ENCODE measurements around the gene CFAP210. TPM values are rescaled to one million over a fixed set of nuclear protein-coding genes. Genes with fewer than 3 reads are reported as not detected.

CFAP210 gene
- total RNA-seq, 4 donors from 2014 or later, result not detected

DNA sequence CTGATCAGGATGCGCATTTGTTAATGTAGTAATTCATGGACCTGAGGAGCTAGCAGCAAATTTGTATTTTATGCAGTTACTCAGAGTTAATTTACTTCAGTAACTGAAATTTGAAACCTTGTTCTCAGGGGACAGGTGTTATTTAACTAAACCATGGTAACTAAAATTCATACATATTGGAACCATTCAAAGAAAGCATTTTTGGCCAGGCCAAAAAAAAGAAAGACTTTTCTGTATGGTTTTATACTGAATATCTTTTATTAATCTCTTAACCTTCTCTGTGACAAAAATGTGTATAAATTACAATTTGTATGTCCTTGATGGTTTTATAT, 35.0 kb upstream of the CFAP210 start:
- 95 to 100% methylated on average over 1 of the region's 1 CpG for WGBS, 2 donors
- H3K4me1 ChIP-seq, result peaks cover 0 to 7% (median 0%) of the 10 kb centered on the region in 3 donors
- no peaks in the 10 kb centered on the region for H3K36me3 ChIP-seq
- no peak overlapping the region for H3K27ac ChIP-seq
- H3K27me3 ChIP-seq, result peaks cover 0 to 5% (median 0%) of the 10 kb centered on the region in 4 donors
- H3K4me3 ChIP-seq, result no peak overlapping the region
- intact Hi-C loops (cut with DNase I), result no loop called here
- H3K9me3 ChIP-seq, result no peaks in the 10 kb centered on the region
- DNase-seq, result no peak
- TF ChIP-seq, protein P1, sequence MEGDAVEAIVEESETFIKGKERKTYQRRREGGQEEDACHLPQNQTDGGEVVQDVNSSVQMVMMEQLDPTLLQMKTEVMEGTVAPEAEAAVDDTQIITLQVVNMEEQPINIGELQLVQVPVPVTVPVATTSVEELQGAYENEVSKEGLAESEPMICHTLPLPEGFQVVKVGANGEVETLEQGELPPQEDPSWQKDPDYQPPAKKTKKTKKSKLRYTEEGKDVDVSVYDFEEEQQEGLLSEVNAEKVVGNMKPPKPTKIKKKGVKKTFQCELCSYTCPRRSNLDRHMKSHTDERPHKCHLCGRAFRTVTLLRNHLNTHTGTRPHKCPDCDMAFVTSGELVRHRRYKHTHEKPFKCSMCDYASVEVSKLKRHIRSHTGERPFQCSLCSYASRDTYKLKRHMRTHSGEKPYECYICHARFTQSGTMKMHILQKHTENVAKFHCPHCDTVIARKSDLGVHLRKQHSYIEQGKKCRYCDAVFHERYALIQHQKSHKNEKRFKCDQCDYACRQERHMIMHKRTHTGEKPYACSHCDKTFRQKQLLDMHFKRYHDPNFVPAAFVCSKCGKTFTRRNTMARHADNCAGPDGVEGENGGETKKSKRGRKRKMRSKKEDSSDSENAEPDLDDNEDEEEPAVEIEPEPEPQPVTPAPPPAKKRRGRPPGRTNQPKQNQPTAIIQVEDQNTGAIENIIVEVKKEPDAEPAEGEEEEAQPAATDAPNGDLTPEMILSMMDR (IDR thresholded peaks at IDR 0.05), result no peak
- no peak for TF ChIP-seq POLR2A (IDR thresholded peaks at IDR 0.05)

DNA sequence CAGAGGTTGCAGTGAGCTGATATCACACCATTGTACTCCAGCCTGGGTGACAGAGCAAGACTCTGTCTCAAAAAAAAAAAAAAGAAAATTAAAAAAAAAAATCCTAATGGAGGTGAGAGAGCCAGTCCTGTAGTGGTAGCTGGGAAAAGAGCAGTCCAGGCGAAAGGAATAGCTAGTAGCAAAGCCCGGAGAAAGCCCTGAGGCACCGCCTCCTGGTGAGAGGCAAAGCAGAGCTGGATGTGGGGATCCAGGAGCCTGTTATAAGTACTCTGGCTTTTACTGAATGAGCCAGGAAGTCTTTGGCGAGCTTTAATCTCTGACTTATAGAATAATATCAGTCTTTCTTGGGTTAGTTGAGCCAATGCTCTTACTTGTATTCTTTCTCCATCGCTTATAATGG, 32.9 kb upstream of the CFAP210 start:
- no peak overlapping the region for H3K4me3 ChIP-seq
- no peak for TF ChIP-seq POLR2A (IDR thresholded peaks at IDR 0.05)
- TF ChIP-seq, protein P1 (IDR thresholded peaks at IDR 0.05), result no peak
- H3K4me1 ChIP-seq, result no peaks in the 10 kb centered on the region
- WGBS, 2 donors, result 73 to 93% methylated on average over 5 of the region's 5 CpGs
- intact Hi-C loops (cut with DNase I), result no loop called here
- no peak overlapping the region for H3K27ac ChIP-seq
- no peaks in the 10 kb centered on the region for H3K27me3 ChIP-seq
- H3K36me3 ChIP-seq, result no peaks in the 10 kb centered on the region
- H3K9me3 ChIP-seq, result no peaks in the 10 kb centered on the region
- no peak for DNase-seq

DNA sequence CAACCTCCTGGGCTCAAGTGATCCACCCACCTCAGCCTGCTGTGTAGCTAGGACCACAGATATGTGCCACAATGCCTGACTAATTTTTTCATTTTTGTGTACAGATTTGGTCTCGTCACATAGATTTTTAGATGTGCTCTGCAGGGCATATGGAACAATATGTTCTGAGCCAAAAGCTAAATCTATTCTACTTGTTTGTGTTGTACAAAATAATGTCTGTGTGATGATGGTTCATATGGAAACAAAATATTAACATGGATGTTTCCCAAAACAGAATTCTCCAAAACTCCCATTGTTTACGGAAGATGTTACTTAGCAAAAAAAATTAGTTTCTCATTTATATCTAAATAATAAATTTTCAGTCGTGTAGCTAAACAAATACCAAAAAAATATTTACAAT, 26.8 kb upstream of the CFAP210 start:
- Histone ChIP-seq H3K9me3 (no peaks in the 10 kb centered on the region), H3K27me3 (no peaks in the 10 kb centered on the region), H3K36me3 (no peaks in the 10 kb centered on the region), H3K4me3 (no peak overlapping the region), H3K4me1 (peaks cover 0 to 11% (median 4%) of the 10 kb centered on the region in 3 donors), H3K27ac (no peak overlapping the region)
- no peak for DNase-seq
- TF ChIP-seq POLR2A (IDR thresholded peaks at IDR 0.05), result no peak
- TF ChIP-seq, protein P1 (IDR thresholded peaks at IDR 0.05), result no peak
- WGBS, 2 donors, result 60 to 65% methylated on average over 3 of the region's 3 CpGs
- intact Hi-C loops (cut with DNase I), result no loop called here

DNA sequence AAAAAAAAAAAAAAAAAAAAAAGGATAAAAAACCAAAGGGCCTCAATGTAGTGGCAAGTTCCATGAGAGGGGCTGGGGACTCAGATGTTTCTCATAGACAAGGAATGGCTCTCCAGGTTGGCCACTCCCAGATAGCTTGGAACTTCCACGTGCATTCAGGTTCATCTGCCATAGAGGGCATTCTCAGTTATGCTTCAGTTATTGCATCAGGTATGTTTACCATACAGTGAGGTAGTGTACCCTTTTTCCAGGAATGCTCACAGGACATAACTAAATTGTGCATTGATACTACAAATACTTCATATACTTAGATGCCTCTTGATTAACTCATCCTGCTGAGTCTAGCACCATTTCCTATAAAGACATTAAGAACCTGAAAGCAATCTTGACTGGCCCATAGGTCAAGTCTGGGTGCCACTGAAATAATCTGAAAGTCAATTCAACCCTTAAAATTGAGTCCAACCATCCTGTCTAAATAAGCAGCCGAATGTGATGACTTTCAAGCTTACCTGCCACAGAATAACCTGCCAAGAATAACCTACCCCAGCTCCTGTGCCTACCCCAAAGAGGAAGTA, 24.8 kb upstream of the CFAP210 start:
- intact Hi-C loops (cut with DNase I), result no loop called here
- Histone ChIP-seq H3K4me1 (peaks cover 7 to 25% (median 15%) of the 10 kb centered on the region in 3 donors), H3K27ac (no peak overlapping the region), H3K4me3 (no peak overlapping the region), H3K27me3 (no peaks in the 10 kb centered on the region), H3K36me3 (no peaks in the 10 kb centered on the region), H3K9me3 (no peaks in the 10 kb centered on the region)
- DNase-seq, result no peak
- TF ChIP-seq, protein P1 (IDR thresholded peaks at IDR 0.05), result no peak
- no peak for TF ChIP-seq POLR2A (IDR thresholded peaks at IDR 0.05)
- 61 to 74% methylated on average over 2 of the region's 2 CpGs for WGBS, 2 donors

DNA sequence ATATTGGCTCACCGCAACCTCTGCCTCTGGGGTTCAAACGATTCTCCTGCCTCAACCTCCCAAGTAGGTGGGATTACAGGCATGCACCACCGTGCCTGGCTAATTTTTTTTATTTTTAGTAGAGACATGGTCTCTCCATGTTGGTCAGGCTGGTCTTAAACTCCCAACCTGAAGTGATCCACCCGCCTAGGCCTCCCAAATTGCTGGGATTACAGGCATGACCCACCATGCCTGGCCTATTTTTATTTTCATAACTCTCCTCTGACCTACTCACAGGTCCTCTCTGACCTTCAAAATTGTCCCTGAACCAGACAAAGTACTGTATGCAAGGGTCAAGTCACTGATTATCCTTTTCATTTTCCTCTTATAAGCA, 23.5 kb upstream of the CFAP210 start:
- Histone ChIP-seq H3K27me3 (no peaks in the 10 kb centered on the region), H3K27ac (no peak overlapping the region), H3K36me3 (no peaks in the 10 kb centered on the region), H3K4me3 (no peak overlapping the region), H3K4me1 (peaks cover 7 to 25% (median 15%) of the 10 kb centered on the region in 3 donors), H3K9me3 (no peaks in the 10 kb centered on the region)
- DNase-seq, result no peak
- 73 to 83% methylated on average over 4 of the region's 4 CpGs for WGBS, 2 donors
- TF ChIP-seq, protein P1 (IDR thresholded peaks at IDR 0.05), result no peak
- TF ChIP-seq POLR2A (IDR thresholded peaks at IDR 0.05), result no peak
- intact Hi-C loops (cut with DNase I), result no loop called here
